Ramos (cell line): ENCODE results near the gene WDR45B.

Experiments
- in situ Hi-C: fragments of 300-500 bp; cut with MboI; formaldehyde crosslinking; loops from one replicate; pipeline ENCODE4 v1.14.3; 2022; ENCODE audit warnings: low sequenced_read_pairs; ENCODE audit not compliant: unreplicated experiment

Gene WDR45B

GRCh38 chr17:82678265-82678891 is 30.1 kb upstream of the WDR45B start:
- in situ Hi-C loops = no loop called here

DNA sequence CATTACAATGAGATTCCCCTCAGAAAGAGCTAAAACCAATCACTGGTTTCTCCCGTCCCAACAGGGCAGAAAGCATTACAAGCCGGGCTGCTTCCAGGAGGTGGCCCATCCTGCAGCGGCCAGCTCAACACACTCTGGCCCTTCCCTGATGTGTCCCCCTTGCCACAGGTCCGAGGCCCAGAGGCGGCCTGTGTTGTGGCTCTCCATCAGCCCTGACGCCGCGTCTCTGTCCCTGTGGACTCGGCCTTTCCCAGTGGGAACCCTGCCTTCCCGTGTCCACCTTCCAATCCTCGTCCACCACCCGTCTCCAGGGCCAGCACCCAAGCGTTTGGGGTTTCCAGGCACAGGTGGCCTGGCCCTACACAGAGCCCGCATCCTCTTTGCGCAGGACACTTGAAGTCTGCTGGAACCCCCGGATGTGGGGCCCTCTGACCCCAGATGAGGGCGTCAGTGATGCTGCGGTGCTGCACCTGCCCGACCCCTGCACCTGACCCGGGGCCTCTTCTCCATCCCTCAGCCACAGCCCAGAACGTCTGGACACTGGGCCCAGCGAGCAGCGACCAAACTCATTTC is 29.2 kb upstream of the WDR45B start:
- in situ Hi-C loops = no loop called here

- in situ Hi-C loops = no loop called here
Measured at GRCh38 chr17:82675476-82676245, 27.4 kb upstream of the WDR45B start.

DNA sequence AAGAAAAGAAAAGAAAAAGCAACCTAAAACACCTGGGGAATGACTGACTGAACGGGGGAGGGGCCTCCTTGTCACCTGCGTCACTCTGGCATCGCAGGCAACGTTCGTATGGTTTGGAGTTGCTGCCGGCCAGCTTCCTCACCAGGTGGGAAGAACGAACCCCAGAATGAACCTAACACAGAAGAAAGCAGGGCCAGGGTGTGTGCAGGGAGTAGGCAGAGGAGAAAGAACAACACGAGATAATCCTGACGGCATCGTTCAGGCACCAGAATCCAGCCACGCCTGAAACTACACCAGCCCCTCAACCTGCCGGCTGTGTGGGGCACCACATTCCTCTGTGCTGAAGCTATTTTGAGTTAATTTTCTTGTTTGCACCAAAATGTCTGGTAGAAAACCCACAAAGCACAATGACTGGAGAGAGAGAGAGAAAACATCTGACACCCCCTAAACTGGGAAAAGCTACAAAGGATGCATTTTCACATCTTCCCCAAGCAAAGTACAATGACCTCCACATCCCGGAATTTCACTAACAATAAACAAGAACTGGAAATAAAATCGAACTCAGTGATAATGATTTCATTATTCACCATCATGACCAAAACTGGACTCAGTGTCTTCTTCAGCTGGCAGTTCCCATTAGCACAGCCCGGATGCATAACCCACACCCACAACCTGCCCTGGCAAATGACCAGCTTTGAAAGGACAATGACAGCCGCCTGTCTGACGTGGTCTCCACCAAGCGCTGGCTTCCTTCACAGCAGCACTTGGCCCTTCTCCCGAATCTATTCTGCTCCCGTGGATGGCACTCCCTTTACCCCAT is 26.6 kb upstream of the WDR45B start:
- in situ Hi-C loops = no loop called here

- in situ Hi-C loops = no loop called here
Measured at GRCh38 chr17:82670661-82671450, 22.6 kb upstream of the WDR45B start.

GRCh38 chr17:82668631-82669099 is 20.4 kb upstream of the WDR45B start:
- in situ Hi-C loops = no loop called here

- in situ Hi-C loops = no loop called here
Measured at GRCh38 chr17:82668024-82668630, 19.9 kb upstream of the WDR45B start.

DNA sequence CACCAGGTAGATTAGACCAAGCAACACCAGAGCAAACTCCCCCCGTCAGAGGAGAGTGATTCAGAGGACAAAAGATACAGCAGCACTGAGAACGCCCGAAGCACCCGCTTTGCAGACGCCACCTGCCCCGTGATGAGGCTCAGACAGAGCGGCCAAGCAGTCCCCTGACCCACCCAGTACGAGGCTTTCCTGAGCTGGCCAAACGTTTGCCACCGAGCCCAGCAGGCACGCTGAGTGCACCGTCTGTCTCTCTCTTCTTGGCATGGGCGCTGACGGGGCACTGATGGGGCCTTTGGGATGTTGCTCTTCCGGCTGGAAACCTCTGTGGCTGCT is 19.4 kb upstream of the WDR45B start:
- in situ Hi-C loops = no loop called here

DNA sequence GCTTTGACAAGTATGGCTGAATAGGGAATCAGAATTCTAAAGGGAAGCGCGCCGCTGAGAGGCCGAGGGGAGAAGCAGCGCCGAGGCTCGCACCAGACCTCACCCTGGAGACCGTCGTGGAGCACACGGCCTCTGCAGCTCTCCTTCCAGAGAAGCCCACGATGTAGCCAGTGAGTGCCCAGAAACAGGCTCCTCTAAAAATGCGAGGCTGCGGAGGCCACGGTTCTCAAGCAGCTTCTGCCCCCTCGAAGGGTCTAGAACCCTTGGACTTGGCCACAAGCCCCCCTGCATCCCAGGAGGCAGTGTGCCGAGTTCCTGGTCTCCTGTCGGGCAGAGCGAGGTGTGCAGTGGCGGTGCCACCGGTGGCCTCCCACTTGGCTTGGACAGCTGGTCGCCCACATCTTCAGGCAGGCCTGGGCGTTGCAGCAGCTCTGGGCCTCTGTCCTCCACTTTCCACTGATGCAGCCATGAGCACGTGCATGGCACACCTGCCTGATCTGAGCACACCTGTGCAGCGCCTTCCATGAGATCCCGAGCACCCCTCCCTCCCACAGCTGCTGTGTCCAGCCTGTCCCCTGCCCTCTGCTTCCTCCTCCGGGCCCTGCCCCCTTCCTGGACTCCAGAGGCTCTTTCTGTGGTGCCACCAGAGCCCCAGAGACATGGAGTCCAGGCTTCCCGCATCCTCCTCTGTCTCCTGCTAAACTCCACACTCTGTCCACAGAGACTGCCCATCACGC is 18.9 kb upstream of the WDR45B start:
- in situ Hi-C loops = no loop called here

GRCh38 chr17:82665891-82666290 is 17.6 kb upstream of the WDR45B start:
- in situ Hi-C loops = no loop called here

DNA sequence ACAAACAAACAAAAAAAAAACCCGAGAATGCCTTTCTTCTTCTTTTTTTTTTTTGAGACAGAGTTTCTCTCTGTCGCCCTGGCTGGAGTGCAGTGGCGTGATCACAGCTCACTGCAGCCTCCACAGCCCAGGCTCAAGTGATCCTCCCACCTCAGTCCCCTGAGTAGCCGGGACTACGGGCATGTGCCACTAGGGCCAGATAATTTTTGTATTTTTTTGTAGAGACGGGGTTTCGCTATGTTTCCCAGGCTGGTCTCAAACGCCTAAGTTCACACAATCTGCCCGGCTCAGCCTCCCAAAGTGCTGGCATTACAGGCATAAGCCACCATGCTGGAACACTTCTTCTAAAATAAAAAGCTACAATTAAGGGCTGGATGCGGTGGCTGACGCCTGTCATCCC is 17.0 kb upstream of the WDR45B start:
- in situ Hi-C loops = no loop called here

DNA sequence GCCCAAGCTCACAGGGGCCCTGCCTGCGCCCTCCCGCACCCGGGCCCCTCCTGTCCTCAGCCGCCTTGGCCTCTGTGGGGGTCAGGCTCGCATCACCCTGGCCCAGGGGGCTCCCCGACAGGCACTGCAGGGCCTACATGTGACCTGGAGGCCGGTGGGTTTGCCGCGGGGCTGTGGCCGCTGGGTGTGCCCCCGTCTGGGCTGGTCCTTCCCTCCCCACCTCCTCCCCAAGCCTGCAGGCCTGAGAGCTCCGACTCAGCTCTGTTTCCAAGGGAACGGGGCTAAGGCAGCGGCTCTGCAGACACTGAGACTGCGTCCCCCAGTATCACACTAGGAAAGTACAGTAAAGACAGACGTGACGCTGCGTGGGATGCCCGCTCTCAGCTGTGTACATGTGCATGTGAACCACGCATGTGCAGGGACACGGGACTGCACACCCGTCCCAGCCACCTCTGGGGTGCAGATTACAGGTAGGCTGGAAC is 16.5 kb upstream of the WDR45B start:
- in situ Hi-C loops = no loop called here

DNA sequence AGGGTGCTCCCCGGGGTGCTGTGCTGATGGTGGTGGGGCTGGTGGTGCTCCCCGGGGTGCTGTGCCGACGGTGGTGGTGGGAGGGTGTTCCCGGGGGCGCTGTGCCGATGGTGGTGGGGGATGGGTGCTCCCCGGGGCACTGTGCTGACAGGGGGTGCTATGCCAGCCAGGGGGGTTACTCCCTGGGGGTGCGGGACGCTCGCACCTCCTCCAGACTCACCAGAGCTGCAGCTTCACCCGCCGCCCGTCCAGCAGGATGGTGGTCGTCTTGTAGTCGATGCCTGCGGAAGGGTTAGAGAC is 16.0 kb upstream of the WDR45B start:
- in situ Hi-C loops = no loop called here

GRCh38 chr17:82663381-82664275 is 15.4 kb upstream of the WDR45B start:
- in situ Hi-C loops = no loop called here

DNA sequence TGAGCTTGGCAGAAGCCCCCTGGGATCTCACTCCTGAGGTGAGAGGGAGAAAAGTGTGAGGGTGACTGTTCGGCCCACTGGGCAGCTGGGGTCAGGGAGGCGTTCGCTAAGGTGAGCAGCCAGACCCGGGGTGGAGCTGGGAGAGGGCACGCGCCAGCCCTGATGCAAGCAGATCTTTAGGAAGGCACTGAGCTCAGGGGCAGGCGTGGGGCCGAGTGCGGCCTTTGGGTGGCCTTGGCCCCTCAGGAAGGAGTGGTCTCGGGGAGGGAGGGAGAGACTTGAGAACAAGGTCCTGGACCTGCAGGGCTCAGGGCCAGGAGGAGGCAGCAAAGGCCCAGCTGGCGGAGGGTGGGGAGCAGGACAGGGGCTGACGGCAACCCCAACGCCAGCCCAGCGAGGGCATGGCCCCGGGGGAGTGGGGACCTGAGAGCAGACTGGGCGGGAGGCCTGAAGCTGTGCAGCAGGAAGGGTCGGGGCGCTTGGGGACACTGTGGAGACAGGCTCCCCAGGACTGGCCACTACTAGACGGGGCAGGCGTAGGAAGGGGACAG is 14.5 kb upstream of the WDR45B start:
- in situ Hi-C loops = no loop called here

- in situ Hi-C loops = no loop called here
Measured at GRCh38 chr17:82661717-82662683, 13.8 kb upstream of the WDR45B start.

DNA sequence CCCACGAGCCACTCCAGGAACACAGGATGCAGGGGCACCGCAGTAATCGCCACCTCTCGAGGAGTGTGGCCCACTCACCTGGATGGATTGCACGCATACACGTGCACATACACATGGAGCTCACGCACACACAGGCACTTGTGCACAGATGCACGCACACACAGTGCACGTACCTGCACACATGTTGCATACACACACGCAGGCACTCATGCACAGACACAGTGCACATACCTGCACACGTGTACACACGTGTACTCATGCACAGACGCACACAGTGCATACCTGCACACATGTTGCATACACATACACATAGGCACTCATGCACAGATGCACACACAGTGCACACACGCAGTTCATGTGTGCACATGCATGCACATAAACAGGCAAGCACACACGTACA is 11.6 kb upstream of the WDR45B start:
- in situ Hi-C loops = loop anchor here (10.0 kb wide), 1 partner anchor 95 kb away; the partner anchor contains the start of gene TBCD
